A549 treated with AZD2906 at 1 μM for 4 hours (cell line): ENCODE data around the gene HP. TPM values are rescaled to one million over a fixed set of nuclear protein-coding genes. Genes with fewer than 3 reads are reported as not detected.

Source experiments
- total RNA-seq: library from RNA; stranded (reverse); fragments of 200-300 nt; extraction: Qiagen RNA extraction; gene quantifications from 5 replicates; pipeline ENCODE4 v1.2.3, GENCODE V29; 2022

Gene HP
- 0.15 to 0.30 TPM in 2 of 5 replicates, not detected in the others for total RNA-seq

GRCh38 chr16:72054254-72054847 lies at the start of gene HP:
TSS of gene HP (plus strand) at chr16:72054505. CDS start at chr16:72054653, 148 bp downstream.

GRCh38 chr16:72008424-72009216 lies 45.7 kb upstream of the HP start, which contains the start of gene DHODH:
TSS of gene DHODH (plus strand) at chr16:72008744. CDS start at chr16:72008765, 21 bp downstream.

GRCh38 chr16:72093448-72094265 lies 39.4 kb downstream of the HP start, which contains the start of the genes DHX38 and TXNL4B:
TSS of gene DHX38 (plus strand) at chr16:72093847. CDS start at chr16:72096158, 2,311 bp downstream.
TSS of gene TXNL4B (minus strand) at chr16:72093620. CDS start at chr16:72090749, 2,871 bp downstream.

Other genes starting within 250 kb of the HP start
- gene AP1G1, start 245.7 kb upstream of the HP start, total RNA-seq = 41.1 to 47.6 TPM (median 46.7 TPM) in 5 replicates
- gene ATXN1L, start 208.5 kb upstream of the HP start, total RNA-seq = 14.1 to 18.2 TPM (median 17.0 TPM) in 5 replicates
- 3.8 to 4.7 TPM (median 4.0 TPM) in 5 replicates for gene ZNF821, start 170.3 kb upstream of the HP start, total RNA-seq
- 152 to 206 TPM (median 165 TPM) in 5 replicates for gene IST1, start 159.0 kb upstream of the HP start, total RNA-seq
- not detected in 5 replicates for gene PKD1L3, start 54.1 kb upstream of the HP start, total RNA-seq
- gene DHODH, start 45.8 kb upstream of the HP start, total RNA-seq = 11.9 to 14.6 TPM (median 12.8 TPM) in 5 replicates
- gene HPR, start 8.7 kb downstream of the HP start, total RNA-seq = not detected in 5 replicates
- 19.0 to 21.3 TPM (median 19.4 TPM) in 5 replicates for gene TXNL4B, start 39.1 kb downstream of the HP start, total RNA-seq
- 47.0 to 53.4 TPM (median 47.3 TPM) in 5 replicates for gene DHX38, start 39.3 kb downstream of the HP start, total RNA-seq
- gene PMFBP1, start 117.7 kb downstream of the HP start, total RNA-seq = 0.09 to 0.24 TPM (median 0.15 TPM) in 4 of 5 replicates, not detected in the other